ENCODE results near the gene KIF3C.

DNA sequence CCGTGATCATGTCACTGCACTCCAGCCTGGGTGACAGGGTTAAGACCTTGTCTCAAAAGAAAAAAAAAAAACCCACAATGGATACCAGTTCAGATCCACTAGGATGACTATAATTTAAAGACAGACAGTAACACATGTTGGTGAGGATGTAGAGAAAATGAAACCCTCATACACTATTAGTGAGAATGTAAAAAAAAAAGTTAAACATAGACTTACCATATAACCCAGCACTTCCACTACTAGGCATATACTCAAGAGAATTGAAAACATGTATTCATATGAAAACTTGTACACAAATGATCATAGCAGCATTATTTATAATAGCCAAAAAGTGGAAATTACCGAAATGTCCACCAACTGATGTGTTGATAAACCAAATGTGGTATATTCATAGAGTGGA, 48.7 kb downstream of the KIF3C start:
- TF ChIP-seq, protein P1, sequence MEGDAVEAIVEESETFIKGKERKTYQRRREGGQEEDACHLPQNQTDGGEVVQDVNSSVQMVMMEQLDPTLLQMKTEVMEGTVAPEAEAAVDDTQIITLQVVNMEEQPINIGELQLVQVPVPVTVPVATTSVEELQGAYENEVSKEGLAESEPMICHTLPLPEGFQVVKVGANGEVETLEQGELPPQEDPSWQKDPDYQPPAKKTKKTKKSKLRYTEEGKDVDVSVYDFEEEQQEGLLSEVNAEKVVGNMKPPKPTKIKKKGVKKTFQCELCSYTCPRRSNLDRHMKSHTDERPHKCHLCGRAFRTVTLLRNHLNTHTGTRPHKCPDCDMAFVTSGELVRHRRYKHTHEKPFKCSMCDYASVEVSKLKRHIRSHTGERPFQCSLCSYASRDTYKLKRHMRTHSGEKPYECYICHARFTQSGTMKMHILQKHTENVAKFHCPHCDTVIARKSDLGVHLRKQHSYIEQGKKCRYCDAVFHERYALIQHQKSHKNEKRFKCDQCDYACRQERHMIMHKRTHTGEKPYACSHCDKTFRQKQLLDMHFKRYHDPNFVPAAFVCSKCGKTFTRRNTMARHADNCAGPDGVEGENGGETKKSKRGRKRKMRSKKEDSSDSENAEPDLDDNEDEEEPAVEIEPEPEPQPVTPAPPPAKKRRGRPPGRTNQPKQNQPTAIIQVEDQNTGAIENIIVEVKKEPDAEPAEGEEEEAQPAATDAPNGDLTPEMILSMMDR (conservative IDR thresholded peaks at IDR 0.05; ENCODE audit: low read depth, low read length), result no peak
- TF ChIP-seq EZH2 (IDR thresholded peaks at IDR 0.05; ENCODE audit: borderline replicate concordance, low read depth, low read length, poor library complexity, severe bottlenecking), result no peak
